Measurements from ENCODE around the gene EIF4G3. TPM values are rescaled to one million over a fixed set of nuclear protein-coding genes. Genes with fewer than 3 reads are reported as not detected.

Gene EIF4G3
- total and polyA plus RNA-seq, 2 donors (not counting 1 experiment from before 2014, with no cell fraction given), result 33.6 to 76.0 TPM

GRCh38 chr1:21143138-21143537, 33.6 kb downstream of the EIF4G3 start:
- ChIA-PET POLR2A (no interaction called here), CTCF (no interaction called here)
- Mint-ChIP-seq H3K27me3 (no peaks in the 10 kb centered on the region), H3K27ac (no peak overlapping the region), H3K9me3 (ENCODE audit: insufficient read depth) (no peaks in the 10 kb centered on the region), H3K4me1 (peaks cover 4% of the 10 kb centered on the region), H3K4me3 (no peak overlapping the region)
- peaks cover 15% of the 10 kb centered on the region for H4K20me1 ChIP-seq (ENCODE audit: control insufficient read depth, insufficient read depth, low read length, poor library complexity, severe bottlenecking)
- H3K27ac ChIP-seq (ENCODE audit: low read length in 2 of 2), result no peak overlapping the region
- ATAC-seq (ENCODE audit: low read depth) (no peak), DNase-seq (no peak)
- H3K79me2 ChIP-seq (ENCODE audit: control insufficient read depth, insufficient read depth, low read length), result peaks cover 46% of the 10 kb centered on the region
- H3K4me1 ChIP-seq (ENCODE audit: control insufficient read depth in 2 of 2, insufficient read depth in 2 of 2, low read length in 2 of 2), result no peaks in the 10 kb centered on the region
- TF ChIP-seq EZH2 (IDR thresholded peaks at IDR 0.05; ENCODE audit: borderline replicate concordance, insufficient read depth, low read depth, low read length, poor library complexity, severe bottlenecking), result no peak
- no peak overlapping the region for H3K9ac ChIP-seq (ENCODE audit: low read length)
- H3K4me3 ChIP-seq (ENCODE audit: control extremely low read depth in 1 of 5, extremely low read depth in 1 of 5, insufficient read depth in 1 of 5, low read depth in 2 of 5, low read length in 4 of 5), result no peak overlapping the region
- WGBS (ENCODE audit: insufficient coverage), result 100% methylated on average over 4 of the region's 4 CpGs
- H2AFZ ChIP-seq (ENCODE audit: insufficient read depth, low read depth, low read length, poor library complexity, severe bottlenecking), result no peak overlapping the region
- intact Hi-C loops (cut with micrococcal nuclease), result no loop called here
- no peaks in the 10 kb centered on the region for H3K27me3 ChIP-seq (replicated peaks in 1 of 4; ENCODE audit: control extremely low read depth in 1 of 4, control insufficient read depth in 3 of 4, insufficient read depth in 4 of 4, low read length in 3 of 4)
- H3K9me3 ChIP-seq (ENCODE audit: control extremely low read depth in 1 of 3, control insufficient read depth in 2 of 3, insufficient read depth in 1 of 3, low read length in 2 of 3), result no peaks in the 10 kb centered on the region
- no peak overlapping the region for H3K4me2 ChIP-seq (replicated peaks; ENCODE audit: low read depth, low read length, poor library complexity, severe bottlenecking)
- peaks cover 3 to 19% of the 10 kb centered on the region in 2 experiments for H3K36me3 ChIP-seq (replicated peaks in 1 of 2; ENCODE audit: control extremely low read depth in 1 of 2, control insufficient read depth in 1 of 2, extremely low read depth in 1 of 2, insufficient read depth in 2 of 2, low read length in 1 of 2)

DNA sequence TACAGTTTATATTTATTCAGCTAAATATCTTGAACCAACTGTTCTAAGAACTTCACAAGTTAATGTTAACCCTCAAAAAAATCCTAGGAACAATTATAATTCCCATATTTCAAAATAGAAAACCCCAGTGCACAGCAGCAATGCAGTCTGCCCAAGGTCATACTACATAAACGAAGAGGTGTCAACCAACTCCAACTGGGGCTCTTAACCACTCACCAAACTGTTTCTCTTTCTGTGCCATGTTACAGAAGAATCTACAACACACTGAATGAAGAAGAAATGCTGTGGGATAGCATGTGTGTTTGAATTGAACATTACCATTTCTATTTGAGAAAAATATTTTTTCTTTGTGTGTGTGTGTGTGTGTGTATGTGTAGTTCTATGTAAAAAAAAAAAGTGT, 35.7 kb downstream of the EIF4G3 start:
- no peaks in the 10 kb centered on the region for H3K27me3 ChIP-seq (replicated peaks in 1 of 4; ENCODE audit: control extremely low read depth in 1 of 4, control insufficient read depth in 3 of 4, insufficient read depth in 4 of 4, low read length in 3 of 4)
- intact Hi-C loops (cut with micrococcal nuclease), result no loop called here
- H3K4me2 ChIP-seq (replicated peaks; ENCODE audit: low read depth, low read length, poor library complexity, severe bottlenecking), result no peak overlapping the region
- Mint-ChIP-seq H3K4me3 (no peak overlapping the region), H3K27me3 (no peaks in the 10 kb centered on the region), H3K9me3 (ENCODE audit: insufficient read depth) (no peaks in the 10 kb centered on the region), H3K27ac (no peak overlapping the region), H3K4me1 (peaks cover 6% of the 10 kb centered on the region)
- WGBS (ENCODE audit: insufficient coverage), result no CpG with 5 or more reads among the region's 1 CpG
- no peak overlapping the region for H3K27ac ChIP-seq (ENCODE audit: low read length in 2 of 2)
- no peak overlapping the region for H3K4me3 ChIP-seq (ENCODE audit: control extremely low read depth in 1 of 5, extremely low read depth in 1 of 5, insufficient read depth in 1 of 5, low read depth in 2 of 5, low read length in 4 of 5)
- TF ChIP-seq CTCF (IDR thresholded peaks at IDR 0.05), result no peak
- no peak for TF ChIP-seq EZH2 (IDR thresholded peaks at IDR 0.05; ENCODE audit: borderline replicate concordance, insufficient read depth, low read depth, low read length, poor library complexity, severe bottlenecking)
- no peak overlapping the region for H2AFZ ChIP-seq (ENCODE audit: insufficient read depth, low read depth, low read length, poor library complexity, severe bottlenecking)
- ATAC-seq (ENCODE audit: low read depth), result no peak
- H3K4me1 ChIP-seq (ENCODE audit: control insufficient read depth in 2 of 2, insufficient read depth in 2 of 2, low read length in 2 of 2), result no peaks in the 10 kb centered on the region
- H3K9me3 ChIP-seq (ENCODE audit: control extremely low read depth in 1 of 3, control insufficient read depth in 2 of 3, insufficient read depth in 1 of 3, low read length in 2 of 3), result no peaks in the 10 kb centered on the region
- ChIA-PET POLR2A (no interaction called here), CTCF (interaction anchor here (1.0 kb wide), 1 partner anchor 54 kb away, joined by 3 read pairs; no protein-coding TSS in a partner anchor)
- H4K20me1 ChIP-seq (ENCODE audit: control insufficient read depth, insufficient read depth, low read length, poor library complexity, severe bottlenecking), result peaks cover 7% of the 10 kb centered on the region
- no peak for DNase-seq
- H3K36me3 ChIP-seq (replicated peaks in 1 of 2; ENCODE audit: control extremely low read depth in 1 of 2, control insufficient read depth in 1 of 2, extremely low read depth in 1 of 2, insufficient read depth in 2 of 2, low read length in 1 of 2), result peaks cover 2 to 14% of the 10 kb centered on the region in 2 experiments
- H3K9ac ChIP-seq (ENCODE audit: low read length), result no peak overlapping the region
- H3K79me2 ChIP-seq (ENCODE audit: control insufficient read depth, insufficient read depth, low read length), result peaks cover 59% of the 10 kb centered on the region
